Suppressor macrophage (primary cell): Measurements from ENCODE around the gene B3GALNT1.

Experiments used
- DNase-seq, 4 experiments: peaks; one replicate each; pipeline ENCODE4 v3.0.0-alpha.2; 2020 to 2022
- total RNA-seq, 17 experiments: gene quantifications; one replicate each; lab custom pipeline; 2026; ENCODE audit warnings: mixed read lengths in 6 of 17, inconsistent platforms in 3 of 17; lab: John Stamatoyannopoulos, UW

Gene B3GALNT1
- total RNA-seq: 0.39 to 8.4 (median 3.6) reads per million in 17 experiments

- DNase-seq: peak; percentile 30 to 63 (median 43)
Observed at GRCh38 chr3:161104561-161105551, at the start of gene B3GALNT1. Gene B3GALNT1, minus strand, starts transcription at chr3:161105349. Its CDS starts 18,595 bp downstream, at chr3:161086754.

DNA sequence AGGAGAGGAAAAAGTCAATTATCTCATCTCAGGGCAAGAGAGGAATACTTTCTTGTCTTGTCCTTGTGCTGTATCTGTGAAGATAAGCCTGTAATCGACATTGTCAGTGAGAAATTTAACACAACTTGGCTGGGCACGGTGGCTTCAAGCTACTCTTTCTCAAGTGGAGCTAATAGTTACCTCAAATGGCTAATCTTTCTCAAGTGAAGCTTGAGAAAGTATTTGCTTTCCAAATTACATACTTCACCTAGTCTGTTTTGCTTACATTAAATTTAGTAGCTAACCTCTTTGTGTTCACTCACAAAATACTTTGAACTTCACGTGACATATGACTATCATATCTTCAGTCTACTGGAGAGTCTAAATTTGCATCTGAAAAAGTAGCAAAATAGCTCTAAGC lies 48.3 kb upstream of the B3GALNT1 start:
- no peak for DNase-seq

- DNase-seq: no peak
Observed at GRCh38 chr3:161150001-161150525, 44.9 kb upstream of the B3GALNT1 start.

GRCh38 chr3:161149529-161149928 lies 44.4 kb upstream of the B3GALNT1 start:
- no peak for DNase-seq

DNA sequence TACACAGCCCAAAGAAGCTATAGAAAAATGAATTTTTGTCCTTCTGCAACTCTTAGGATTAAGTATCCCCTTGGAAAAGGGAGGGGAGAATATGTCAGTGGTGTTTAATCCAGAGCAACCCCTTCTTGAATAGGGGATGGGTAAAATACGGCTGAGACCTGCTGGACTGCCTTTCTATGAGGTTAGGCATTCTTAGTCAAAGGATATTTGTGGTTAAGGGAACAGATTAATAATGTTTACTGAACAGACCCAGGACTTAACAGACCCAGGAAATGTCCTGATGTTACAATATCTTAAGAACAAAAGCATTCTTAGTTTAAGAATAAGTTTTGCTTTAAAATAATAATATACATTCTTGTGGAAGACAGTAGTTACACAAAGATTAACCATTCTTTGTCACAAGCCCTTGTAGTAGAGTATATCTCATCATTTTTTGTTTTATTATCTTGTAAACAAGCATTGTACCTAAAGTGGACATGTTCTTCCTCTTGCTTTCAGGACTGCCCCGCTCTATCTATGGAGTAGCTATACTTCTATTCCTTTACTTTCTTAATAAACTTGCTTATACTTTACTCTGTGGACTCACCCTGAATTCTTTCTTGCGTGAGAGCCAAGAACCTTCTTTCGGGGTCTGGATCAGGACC lies 43.8 kb upstream of the B3GALNT1 start:
- no peak for DNase-seq

- DNase-seq: no peak
Observed at GRCh38 chr3:161142486-161142885, 37.3 kb upstream of the B3GALNT1 start.

DNA sequence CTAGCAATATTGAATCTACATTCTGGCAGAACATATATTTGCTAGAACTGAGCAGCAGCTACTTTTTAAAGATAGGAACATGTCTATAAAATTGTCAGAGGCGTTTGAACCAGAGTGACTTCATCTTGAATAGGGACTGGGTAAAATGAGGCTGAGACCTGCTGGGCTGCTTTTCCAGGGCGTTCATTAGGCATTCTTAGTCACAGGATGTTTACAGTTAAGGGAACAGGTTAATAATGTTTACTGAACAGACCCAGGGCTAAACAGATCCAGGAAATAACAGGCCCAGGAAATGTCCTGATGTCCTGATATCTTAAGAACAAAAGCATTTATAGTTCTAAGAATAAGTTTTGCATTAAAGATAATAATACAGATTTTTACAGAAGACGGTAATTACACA lies 34.5 kb upstream of the B3GALNT1 start:
- DNase-seq: no peak

GRCh38 chr3:161137260-161137659 lies 32.1 kb upstream of the B3GALNT1 start:
- DNase-seq: no peak

DNA sequence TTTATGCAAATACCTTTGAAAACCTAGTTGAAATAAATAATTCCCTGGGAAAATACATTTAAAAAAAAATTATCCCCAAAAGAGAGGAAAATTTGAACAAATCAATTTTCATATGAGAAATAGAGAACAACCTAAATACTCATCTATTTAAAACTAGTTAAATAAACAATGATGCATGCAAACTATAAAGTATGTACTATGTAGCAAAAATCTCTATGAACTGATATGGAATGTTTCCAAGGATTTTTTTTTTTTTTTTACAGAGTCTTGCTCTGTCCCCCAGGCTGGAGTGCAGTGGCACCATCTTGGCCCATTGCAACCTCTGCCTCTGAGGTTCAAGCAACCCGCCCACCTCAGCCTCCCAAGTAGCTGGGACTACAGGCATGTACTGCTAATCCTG lies 27.2 kb upstream of the B3GALNT1 start:
- no peak for DNase-seq

DNA sequence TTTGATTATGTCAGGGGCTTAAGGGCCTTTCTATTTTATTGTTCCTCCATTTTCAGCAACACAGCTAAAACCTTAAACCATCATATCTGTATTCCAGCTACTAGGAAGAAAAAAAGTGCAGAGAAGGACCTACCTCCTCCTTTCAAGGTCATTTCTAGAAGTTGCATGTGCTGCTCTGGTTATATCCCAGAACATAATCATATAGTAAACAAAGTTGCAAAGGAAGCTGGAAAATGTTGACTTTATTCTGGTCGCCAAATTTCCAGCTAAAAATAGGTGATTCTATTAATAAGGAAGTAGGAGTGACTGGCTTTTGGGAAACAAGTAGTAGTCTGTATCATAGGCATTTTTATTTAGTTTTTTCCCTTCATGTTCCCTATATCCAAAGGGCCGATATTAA lies 21.3 kb upstream of the B3GALNT1 start:
- DNase-seq: no peak

GRCh38 chr3:161117646-161118045 lies 12.5 kb upstream of the B3GALNT1 start:
- DNase-seq: no peak

- DNase-seq: no peak
Observed at GRCh38 chr3:161108840-161109239, 3.7 kb upstream of the B3GALNT1 start.

GRCh38 chr3:161107311-161107710 lies 2.2 kb upstream of the B3GALNT1 start:
- DNase-seq: no peak

GRCh38 chr3:161103776-161104385 lies 1.3 kb downstream of the B3GALNT1 start:
- no peak for DNase-seq

GRCh38 chr3:161101609-161102008 lies 3.5 kb downstream of the B3GALNT1 start:
- no peak for DNase-seq

DNA sequence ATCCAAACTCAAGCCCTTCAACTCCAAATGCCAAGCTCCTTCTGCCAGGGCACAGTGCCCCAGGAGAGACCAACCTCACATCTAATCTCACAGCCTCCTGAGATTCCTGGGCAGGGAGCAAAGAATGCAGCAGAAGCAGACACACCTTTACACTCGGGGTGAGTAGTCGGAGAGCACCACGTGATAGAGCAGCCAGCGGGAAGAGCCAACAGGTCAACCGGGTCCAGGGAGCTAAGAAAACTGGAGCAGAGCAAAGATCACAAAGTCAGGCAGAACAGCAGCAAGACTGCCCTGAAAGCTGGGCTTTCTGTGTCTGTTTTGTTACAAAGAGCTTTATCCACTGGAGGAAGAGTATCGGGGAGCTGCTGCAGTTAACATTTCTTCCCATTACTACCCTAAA lies 4.2 kb downstream of the B3GALNT1 start:
- no peak for DNase-seq

DNA sequence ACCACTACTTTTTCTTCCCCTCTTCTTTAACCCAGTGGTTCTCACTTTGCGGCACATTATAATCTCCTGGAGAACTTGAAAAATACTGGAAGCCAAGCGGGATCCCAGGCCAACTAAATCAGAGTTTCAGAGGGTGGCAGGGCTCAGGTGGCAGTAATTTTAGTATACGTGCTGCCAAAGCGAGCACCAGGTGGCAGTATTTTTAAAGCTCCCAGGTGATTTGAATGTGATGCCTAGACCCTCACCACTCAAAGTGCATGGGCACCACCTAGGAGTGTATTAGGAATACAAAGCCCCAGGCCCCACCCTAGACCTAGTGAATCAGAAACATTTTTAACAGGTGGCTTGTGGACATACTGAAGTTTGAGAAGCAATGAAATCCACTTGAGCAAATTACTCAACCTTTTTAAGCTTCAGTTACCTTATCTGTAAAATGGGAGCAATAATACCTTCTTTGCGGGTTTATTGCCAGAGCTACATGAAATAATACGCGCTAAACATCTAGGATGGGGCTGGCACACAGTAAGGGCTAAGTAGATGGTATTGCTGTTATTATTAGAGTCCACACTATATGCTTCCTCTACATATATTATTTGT lies 8.3 kb downstream of the B3GALNT1 start:
- DNase-seq: no peak

DNA sequence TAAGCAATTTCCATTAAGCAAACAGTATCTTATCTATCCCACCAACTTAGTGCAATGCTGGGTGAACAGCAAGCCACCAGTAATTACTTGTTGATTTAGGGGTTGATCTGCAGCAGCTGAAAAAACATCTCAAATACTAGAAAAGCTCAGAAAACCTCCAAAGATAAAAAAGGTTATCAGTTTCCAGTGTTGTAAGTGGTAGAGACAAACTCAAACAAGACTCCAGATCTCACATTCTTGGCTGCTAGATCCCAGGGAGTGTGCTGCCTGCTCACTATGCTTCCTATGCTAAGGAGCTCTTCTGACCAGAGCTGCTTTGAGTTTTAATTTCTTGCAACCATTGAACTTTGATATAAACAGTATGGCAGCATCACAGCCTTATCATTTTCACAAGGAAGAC lies 11.3 kb downstream of the B3GALNT1 start:
- DNase-seq: no peak

GRCh38 chr3:161084277-161084676 lies 20.9 kb downstream of the B3GALNT1 start:
- no peak for DNase-seq

GRCh38 chr3:161083131-161083530 lies 22.0 kb downstream of the B3GALNT1 start:
- no peak for DNase-seq

- DNase-seq: peak in 3 of 4 experiments; percentile 29 to 59 (median 45)
Observed at GRCh38 chr3:161082063-161082462, 23.1 kb downstream of the B3GALNT1 start.

GRCh38 chr3:161081633-161082032 lies 23.5 kb downstream of the B3GALNT1 start:
- peak in 3 of 4 experiments; percentile 11 to 28 (median 27) for DNase-seq

DNA sequence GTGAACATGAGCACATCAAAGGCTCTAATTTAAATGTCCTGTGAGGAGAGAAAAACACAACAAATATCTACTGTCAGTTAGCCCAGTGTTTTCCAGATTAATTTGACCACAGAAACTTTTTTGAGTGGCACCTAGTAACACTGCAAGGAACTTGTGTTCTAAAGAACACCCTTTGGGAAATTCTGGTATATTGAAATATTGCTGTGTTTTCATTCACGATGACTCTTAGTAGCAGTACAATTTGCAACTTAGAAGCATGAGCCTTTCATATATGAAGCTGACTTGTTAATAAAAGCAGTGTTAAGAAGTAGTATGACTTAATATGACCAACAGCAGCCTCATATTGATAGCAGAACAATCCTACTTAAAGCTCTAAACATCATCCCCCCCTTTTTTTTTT lies 32.0 kb downstream of the B3GALNT1 start:
- DNase-seq: no peak
